Measurements from ENCODE around the gene ARFGAP1.
"Not testable (repeated sequence)": the region's sequence is repeated elsewhere in the genome, so short reads cannot be mapped to it uniquely, and the experiment has no call there.

ARFGAP1 gene

DNA sequence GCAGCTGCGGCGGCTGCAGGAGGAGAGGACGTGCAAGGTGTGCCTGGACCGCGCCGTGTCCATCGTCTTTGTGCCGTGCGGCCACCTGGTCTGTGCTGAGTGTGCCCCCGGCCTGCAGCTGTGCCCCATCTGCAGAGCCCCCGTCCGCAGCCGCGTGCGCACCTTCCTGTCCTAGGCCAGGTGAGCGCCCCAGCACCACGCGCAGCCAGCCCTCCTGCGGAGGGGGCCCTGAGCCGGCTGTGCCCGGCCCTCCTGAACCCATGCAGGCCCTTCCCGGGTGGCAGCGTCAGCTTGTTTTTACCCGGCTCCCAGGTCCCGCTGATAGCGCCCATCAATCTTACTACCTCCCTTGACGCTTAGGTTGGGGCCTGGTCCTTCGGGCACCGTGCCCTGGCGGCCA lies 33.2 kb upstream of the ARFGAP1 start:
- no peak for DNase-seq
- intact Hi-C loops (cut with DNase I) = no loop called here

DNA sequence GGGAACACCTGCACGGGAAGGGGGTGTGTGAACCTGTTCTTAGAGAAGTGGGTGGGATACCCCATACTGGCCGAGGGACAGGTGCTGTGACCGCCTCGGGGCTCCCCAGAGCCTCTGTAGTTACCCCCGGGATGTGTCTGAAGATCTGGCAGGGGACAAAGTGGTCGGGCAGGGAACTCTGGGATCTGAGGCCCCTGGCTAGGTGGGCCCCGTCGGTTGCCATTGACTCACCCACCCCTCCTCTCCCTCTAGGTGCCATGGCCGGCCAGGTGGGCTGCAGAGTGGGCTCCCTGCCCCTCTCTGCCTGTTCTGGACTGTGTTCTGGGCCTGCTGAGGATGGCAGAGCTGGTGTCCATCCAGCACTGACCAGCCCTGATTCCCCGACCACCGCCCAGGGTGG lies 32.6 kb upstream of the ARFGAP1 start:
- no peak for DNase-seq

DNA sequence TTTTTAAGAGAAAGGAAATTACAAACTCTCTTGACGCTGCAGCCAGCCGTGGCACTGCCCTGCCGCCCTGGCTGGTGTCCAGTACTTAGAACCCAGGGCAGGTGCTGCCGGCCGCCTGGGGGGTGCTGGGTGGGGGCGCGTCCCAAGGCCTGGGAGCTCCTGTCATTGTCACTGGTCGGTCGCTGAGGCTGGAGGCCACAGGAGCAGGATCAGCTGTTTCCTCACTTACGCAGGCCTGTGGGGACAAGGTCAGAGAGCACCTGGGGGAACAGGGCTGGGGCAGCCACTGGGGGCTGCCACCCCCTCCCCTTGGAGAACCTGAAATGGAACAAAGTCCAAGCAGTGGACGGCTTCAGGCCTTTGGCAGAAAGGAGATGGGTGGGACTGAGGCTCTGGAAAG lies 31.3 kb upstream of the ARFGAP1 start:
- DNase-seq = no peak
- intact Hi-C loops (cut with DNase I) = no loop called here

More for the DNA sequence above, 32.6 kb upstream of the ARFGAP1 start:
- intact Hi-C loops (cut with DNase I) = no loop called here

DNA sequence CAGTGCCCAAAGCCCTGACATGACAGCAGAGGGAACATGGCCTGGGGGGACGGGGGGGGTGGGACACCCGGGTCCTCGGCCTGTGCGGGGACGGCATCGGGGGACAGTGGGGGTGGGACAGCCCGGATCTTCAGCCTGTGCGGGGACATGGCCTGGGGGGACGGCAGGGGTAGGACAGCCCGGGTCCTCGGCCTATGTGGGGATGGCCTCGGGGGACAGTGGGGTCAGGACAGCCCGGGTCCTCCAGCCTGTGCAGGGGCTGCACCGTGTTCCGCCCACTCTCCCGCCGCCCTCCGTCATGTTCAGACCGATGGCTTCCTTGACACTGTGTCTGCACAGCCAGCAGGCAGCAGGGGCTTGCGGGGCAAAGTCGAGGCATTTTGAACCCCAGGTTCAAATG lies 29.9 kb upstream of the ARFGAP1 start:
- DNase-seq = no peak
- intact Hi-C loops (cut with DNase I) = no loop called here

DNA sequence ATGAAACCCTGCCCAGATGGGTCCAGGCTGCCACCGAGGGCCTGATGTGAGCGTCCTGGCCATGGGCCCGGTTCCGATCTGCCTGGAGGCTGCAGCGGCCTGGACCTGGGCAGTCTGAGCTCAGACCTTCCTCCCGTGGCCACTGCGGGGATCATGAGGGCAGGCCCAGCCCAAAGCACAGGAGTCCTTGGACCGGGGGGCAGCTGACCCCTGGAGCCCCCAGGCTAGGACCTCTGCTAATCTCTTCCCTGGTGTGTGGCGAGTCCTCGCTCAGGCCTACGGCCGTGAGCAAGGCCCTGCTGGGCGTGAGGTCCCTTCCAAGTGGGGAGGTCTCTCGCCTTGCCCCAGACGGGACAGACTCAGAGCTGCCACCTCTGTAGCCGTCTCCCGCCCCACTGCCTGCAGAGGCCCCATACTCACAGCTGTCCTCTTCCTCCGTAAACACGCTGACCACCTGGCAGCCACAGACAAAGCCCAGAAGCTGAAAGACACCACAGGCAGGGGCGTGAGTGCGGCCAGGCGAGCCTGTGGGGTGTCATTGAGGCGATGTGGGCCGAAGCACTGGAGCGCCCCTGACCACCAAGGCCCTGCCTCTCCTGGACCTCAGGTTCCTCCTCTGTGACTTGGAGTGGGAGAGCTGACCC lies 28.9 kb upstream of the ARFGAP1 start:
- intact Hi-C loops (cut with DNase I) = no loop called here
- no peak for DNase-seq

DNA sequence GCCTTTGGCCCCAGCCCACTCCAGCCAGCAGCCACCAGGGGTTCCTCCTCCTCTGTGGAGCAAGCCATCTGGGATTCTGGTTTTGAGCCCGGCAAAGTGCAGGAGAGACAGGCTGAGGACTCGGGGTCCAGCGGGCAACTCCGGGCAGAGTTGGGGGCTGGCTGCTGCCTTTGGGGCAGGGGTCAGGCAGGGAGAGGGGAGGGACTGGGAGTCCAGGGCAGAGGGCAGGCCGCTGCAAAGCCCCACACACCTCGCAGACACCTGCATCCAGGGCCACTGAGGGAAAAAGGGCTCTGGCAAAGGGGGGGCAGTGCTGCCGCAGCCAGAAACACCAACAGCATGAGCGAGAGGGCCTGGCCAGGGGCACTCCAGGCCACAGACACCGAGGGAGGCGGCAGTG lies 28.1 kb upstream of the ARFGAP1 start:
- intact Hi-C loops (cut with DNase I) = no loop called here
- DNase-seq = no peak

DNA sequence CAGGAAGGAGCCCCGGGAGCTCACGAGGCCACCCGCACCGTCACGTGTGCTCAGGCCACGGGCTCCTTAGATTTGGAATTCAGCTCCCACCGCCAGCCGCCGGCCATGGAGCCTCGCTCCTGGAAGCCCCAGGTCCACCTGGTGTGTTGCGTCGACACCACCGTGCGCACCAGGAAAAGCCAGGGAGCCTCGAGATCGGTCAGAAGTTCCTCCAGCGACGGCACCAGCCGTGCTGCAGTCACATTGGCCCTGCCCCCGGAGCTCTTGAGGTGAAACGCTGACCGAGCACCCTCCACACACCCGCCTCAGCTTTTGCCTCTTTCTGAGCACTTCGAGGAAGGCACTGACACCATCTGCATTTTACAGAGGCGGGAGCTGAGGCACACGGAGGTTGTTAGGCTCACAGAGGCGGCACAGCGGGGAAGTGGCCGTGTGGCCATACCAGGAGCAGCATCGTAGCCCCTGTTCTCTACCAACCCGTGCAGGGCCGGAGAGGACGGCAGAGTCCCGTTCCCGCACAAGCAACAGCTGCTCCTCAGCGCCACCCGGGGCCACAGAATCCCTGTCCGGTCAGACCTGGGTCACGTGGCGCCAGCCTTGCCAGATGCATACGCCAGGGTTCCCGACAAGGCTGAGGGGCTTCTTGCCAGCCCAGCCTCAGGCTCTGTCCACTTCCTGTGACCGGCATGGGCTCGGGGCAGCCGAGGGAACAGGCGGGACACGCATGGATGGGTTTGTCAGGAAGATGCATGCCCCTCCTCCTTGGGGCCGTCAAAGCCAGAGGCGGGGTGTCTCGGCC lies 25.9 kb upstream of the ARFGAP1 start:
- intact Hi-C loops (cut with DNase I) = no loop called here

DNA sequence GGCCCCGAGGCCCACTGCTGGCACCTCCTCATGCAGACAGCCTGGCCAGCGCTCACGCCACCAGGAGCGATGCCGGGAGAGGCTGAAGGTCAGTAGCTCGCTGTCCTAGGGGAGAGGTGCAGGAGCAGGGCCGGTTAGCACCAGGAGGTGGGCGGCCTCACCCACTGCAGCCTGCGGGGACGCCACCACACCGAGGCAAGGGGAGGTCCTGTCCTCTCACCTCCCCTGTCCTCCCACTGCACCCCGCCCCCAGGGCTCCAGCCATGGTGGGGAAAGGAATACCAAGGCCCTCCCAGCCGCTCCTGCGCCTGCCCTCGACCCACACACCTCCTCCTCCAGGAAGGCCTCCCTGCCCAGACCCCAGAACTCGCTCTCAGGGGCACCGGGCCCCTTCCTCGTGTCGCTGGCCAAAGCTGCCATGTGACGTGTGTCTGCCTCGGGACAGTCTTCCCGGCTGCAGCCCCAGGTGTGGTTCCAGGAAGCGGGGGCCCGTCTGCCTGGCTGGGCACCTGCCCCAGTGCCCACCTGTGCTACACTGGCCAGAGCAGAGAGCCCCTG lies 24.9 kb upstream of the ARFGAP1 start:
- no peak for DNase-seq
- intact Hi-C loops (cut with DNase I) = no loop called here

More for the DNA sequence above, 25.9 kb upstream of the ARFGAP1 start:
- no peak for DNase-seq

DNA sequence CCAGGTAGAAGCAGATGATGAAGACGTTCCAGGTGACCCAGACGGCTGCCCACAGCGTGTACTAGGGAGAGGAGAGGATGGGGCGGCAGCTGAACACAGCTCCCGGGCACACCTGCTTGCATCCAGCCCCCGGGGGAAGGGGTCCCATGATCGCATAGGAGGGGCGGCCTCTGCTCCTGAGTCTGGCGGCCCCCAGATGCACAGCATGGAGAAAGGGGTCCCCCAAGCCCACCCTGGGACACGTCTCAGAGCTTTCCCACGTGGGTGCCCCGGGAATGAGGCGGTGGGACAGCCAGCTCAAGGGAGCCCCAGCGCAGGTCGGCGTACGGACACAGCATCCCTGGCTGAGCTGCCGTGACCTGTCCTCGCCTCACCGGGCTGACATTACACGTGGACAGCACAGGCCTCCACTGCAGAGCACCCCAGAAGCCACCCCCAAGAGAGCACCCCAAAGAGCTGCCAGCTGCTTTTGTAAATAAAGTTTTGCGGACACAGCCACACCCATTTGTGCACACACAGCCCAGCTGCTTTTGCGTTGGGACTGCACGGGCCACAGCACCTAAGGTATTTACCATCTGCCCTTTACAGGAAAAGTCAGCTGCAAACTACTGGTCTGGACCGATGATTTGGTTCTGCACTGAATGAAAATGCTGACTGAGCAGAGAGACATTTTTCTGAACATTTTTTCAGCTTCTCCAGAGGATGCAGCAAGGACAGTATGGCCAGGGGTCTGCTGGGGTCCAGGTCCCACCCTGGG lies 23.6 kb upstream of the ARFGAP1 start:
- intact Hi-C loops (cut with DNase I) = no loop called here
- no peak for DNase-seq

DNA sequence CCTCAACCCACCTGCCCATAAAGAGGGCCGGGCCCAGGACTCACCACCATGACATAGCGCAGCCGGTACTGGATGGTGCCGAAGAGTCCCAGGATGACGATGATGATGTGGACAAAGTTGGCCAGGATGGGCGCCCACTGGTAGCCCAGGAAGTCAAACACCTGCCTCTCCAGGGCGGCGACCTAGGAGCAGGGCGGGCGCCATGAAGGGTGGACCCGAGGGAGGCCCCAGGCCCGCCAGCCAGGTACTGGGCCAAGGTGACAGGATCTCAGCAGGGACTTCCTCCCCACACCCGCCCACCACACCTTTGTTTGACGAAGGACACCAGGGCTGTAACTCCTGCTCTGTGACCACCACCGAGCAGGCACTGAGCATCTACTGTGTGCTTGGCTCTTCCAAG lies 22.7 kb upstream of the ARFGAP1 start:
- no peak for DNase-seq
- intact Hi-C loops (cut with DNase I) = no loop called here

DNA sequence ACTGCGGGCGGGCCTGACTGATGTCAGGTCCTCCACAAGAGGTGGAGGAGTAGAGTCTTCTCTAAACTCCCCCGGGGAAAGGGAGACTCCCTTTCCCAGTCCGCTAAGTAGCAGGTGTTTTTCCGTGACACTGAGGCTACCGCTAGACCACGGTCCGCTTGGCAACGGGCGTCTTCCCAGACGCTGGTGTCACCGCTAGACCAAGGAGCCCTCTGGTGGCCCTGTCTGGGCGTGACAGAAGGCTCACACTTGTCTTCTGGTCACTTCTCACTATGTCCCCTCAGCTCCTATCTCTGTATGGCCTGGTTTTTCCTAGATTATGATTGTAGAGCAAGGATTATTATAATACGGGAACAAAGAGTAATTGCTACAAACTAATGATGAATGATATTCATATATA lies 21.3 kb upstream of the ARFGAP1 start:
- intact Hi-C loops (cut with DNase I) = not testable (repeated sequence)
- peak in 4 of 10 donors; percentile 23 to 49 (median 30) for DNase-seq

DNA sequence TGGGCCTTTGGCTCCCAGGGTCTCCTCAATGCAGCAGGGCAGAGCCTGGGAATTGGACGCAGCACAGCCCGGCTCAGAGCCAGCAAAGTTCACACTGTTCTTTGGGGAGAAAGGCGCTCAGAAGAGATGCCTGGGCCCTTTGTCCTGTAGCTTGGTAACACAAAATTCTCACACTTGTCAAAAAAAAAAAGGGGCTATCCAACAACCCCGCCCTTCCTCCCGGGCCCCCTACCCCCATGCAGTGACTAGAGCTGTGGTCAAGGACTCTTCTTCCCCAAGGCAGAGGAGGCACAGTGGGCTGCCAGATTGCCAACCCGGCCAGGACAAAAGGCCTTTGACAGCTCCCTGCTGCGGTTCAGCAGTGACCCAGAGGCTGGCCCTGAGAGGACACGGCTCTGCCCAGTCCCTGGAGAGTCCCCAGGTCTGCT lies 20.3 kb upstream of the ARFGAP1 start:
- intact Hi-C loops (cut with DNase I) = no loop called here

DNA sequence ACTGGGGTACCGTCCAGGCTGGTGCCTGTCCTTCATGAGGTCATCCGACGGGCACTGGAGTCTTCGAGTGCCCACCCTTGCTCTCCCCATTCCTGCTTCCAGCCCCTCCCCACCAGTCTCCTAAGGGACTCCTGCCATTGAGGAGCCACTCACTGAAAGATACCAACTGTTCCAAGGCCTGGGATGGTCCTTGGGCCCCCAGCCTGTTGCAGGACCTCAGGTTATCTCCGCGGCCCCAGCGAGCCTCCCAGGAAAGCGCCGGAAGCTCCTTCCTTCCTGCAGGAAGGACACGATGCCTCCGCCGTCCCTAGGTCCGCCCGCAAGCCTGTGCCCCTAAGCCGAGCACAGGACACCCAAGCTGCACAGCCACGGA lies 19.6 kb upstream of the ARFGAP1 start:
- intact Hi-C loops (cut with DNase I) = no loop called here
- no peak for DNase-seq

More for the DNA sequence above, 20.3 kb upstream of the ARFGAP1 start:
- DNase-seq = peak in 7 of 10 donors; percentile 15 to 53 (median 40)

DNA sequence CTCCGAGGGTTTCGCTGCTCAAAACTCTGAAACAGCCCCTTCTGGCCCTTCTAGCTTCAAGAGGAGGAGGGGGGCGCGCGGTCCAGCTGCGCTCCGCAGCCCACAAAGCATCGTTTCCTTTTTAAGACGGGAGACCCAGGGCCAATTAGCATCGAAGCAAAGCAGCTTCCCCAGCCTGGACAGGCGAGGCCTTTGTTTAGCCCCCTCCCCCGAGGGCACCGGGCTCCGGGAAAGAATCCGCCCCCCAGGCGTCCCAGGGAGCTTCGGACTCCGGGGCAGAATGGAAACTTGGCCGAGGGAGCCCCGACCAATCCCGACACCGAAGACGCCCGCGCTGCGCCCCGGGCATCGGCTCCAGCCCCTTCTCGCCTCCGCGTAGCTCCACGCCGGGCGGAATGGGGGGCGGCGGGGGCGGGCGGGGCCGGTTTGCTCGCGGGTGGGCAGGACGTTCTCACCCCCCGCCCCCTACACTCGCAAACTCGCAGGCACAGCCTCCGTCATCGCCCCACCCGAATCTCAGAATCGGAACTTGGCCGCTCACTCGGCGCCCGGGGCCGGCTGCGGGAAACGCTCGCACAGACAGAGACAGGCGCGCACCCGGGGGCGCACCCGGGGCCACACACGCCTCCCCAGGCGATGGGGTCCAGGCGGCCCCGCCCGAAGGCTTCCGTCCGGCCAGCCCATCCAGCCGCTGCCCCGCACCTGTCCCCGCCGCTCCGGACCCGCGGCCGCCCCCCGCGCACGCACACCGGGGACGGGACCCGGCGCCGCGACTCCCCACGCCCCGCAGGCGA lies 19.0 kb upstream of the ARFGAP1 start:
- intact Hi-C loops (cut with DNase I) = no loop called here
- DNase-seq = peak in 3 of 10 donors; percentile 17 to 28 (median 17)

DNA sequence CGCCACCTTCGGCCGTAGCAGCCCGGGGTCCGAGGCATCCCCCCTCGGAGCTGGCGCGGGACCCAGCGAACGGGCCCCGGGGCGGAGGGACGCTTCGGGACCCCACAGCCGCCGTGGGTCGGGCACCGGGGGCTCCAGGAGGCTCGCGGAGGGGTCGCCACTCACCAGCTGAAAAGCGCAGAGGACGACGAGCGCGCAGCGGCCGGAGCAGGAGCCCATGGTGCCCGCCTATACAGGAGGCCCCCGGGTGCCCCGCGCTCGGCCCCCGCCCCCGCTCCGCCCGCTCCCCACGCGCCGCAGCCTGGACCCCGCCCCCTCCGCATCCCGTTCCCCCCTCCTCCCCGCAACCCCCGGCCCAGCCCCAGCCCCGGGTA lies 18.4 kb upstream of the ARFGAP1 start, which contains the start of gene NKAIN4:
TSS of gene NKAIN4 (minus strand) at position 232 of the 374 bp plus-strand sequence. CDS start at position 219, 13 bp downstream.
- intact Hi-C loops (cut with DNase I) = no loop called here
- DNase-seq = no peak

DNA sequence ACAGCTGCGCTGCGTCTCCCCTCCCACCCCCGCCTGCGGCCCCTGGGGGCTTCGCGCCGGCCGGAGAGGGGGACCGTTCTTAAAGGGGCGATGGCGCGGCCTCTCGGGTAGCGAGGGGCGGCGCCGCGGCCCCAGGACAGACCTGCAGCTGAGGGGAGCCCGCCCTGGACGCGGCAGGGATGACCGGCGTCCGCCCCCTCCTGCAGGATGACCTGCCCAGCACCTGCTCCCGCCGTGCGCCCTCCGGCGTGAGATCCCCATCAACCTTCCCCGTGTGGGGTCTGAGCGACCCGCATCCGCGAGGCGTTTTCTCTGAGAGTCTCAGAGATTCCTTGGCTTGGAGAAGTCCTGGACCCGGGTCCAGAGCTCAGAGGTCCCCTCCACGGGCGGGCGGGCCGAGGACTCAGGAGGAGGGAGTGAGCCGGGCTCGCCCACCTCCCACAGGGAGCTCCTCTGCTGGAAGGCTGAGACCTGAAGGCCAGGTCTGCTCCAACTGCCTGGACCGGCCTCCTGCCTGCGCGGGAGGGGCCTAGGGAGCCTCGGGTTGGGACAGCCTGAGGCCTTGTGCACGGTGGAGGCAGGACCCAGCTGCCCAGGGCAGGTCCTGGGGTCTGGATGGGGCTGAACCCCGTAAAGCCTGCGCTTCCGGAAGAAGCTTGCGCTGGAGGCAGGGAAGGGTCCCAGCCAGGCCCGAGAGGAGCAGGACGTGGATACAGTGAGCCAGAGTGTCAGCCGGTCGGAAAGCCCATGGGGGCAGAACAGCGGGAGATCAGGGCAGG lies 17.8 kb upstream of the ARFGAP1 start:
- intact Hi-C loops (cut with DNase I) = no loop called here
- DNase-seq = no peak

DNA sequence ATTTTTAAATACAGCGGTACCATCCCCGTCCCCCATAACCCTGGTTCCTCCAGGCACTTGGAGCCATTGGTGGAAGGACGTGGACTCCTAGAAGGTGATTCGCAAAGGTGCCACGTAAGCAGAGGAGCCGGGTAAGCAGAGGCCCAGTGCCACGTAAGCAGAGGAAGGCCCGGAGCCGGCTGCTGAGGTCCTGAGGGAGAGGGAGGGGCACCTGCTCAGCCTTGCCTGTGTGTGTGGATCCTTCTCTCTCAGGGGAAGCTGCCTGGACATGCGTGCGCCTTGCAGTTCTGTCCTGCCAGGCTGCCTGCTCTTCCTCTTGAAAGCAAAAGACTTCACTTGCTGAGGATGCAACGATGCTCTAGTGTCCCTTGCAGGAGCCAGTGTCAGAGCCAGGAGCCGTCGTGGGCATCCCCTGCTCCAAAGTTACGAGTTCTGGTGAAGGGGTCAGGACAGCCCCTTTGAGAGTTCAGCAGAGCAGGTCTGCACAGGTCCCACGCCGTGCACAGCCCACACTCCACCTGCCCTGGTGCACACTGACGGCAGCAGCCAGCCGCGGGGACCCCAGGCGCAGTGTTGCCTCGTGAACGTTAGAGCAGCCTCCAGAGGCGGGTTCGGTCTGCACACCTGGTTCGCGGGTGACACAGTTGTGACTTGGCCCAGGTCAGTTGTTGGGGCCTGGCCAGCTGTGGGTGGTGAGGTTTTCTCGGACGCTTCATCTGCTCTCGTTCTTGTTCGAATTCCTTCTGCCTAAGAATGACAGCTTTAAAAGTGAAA lies 16.5 kb upstream of the ARFGAP1 start:
- intact Hi-C loops (cut with DNase I) = no loop called here
- no peak for DNase-seq

DNA sequence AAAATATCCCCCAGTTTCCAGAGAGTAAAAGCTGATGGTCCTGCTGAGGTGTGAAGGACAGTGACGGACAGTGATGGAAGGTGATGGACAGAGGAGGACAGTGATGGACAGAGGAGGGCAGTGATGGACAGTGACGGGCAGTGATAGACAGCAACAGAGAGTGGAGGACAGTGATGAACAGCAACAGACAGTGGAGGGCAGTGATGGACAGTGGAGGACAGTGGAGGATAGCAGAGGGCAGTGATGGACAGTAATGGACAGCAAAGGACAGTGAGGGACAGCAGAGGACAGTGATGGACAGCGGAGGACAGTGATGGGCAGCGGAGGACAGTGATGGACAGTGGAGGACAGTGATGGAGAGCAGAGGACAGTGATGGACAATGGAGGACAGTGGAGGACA lies 15.7 kb upstream of the ARFGAP1 start:
- DNase-seq = no peak
- intact Hi-C loops (cut with DNase I) = no loop called here

DNA sequence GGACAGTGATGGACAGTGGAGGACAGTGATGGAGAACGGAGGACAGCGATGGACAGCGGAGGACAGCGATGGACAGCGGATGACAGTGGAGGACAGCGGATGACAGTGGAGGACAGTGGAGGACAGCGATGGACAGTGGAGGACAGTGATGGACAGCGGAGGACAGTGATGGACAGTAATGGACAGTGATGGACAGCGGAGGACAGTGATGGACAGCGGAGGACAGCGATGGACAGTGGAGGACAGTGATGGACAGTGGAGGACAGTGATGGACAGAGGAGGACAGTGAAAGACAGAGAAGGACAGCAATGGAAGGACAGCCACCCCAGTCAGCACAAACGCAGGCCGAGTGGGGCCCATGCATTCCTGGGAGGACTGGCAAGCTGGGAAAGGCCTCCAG lies 15.0 kb upstream of the ARFGAP1 start:
- intact Hi-C loops (cut with DNase I) = no loop called here
- DNase-seq = no peak

Data from posterior cingulate gyrus (tissue), 11 donors.